Measurements from ENCODE around the gene LPAR2.

The LPAR2 gene

GRCh38 chr19:19594381-19594780 lies 33.6 kb downstream of the LPAR2 start:
- DNase-seq: no peak

- DNase-seq: no peak
These were observed 35.3 kb downstream of the LPAR2 start for GRCh38 chr19:19592690-19593089.

GRCh38 chr19:19591133-19591825 lies 36.7 kb downstream of the LPAR2 start:
- DNase-seq: peak; percentile 64 to 70

- DNase-seq: no peak
These were observed 39.5 kb downstream of the LPAR2 start for GRCh38 chr19:19588546-19588945.

GRCh38 chr19:19587771-19588170 lies 40.2 kb downstream of the LPAR2 start:
- DNase-seq: no peak

- DNase-seq: no peak
These were observed 43.7 kb downstream of the LPAR2 start for GRCh38 chr19:19584356-19584755.

GRCh38 chr19:19582471-19582870 lies 45.5 kb downstream of the LPAR2 start:
- DNase-seq: no peak

- no peak for DNase-seq
These were observed 46.6 kb downstream of the LPAR2 start for GRCh38 chr19:19581391-19581790.

- no peak for DNase-seq
These were observed 47.6 kb downstream of the LPAR2 start for GRCh38 chr19:19580418-19580817.

- DNase-seq: no peak
These were observed 48.3 kb downstream of the LPAR2 start for GRCh38 chr19:19579533-19580361.

GRCh38 chr19:19578252-19578651 lies 49.8 kb downstream of the LPAR2 start:
- no peak for DNase-seq

- no peak for DNase-seq
These were observed 52.6 kb downstream of the LPAR2 start for GRCh38 chr19:19575411-19575810.

All from stimulated activated CD4-positive, alpha-beta T cell treated with anti-CD3 and anti-CD28 coated beads, Interleukin-2, amount 100 ng/mL, for 24 hours (primary cell).